Activated CD4-positive, alpha-beta T cell treated with anti-CD3 and anti-CD28 coated beads for 24 hours (primary cell): ENCODE data around the gene UNC5CL.

Source experiments
- DNase-seq, 2 donors: peaks; one replicate each; pipeline ENCODE4 v3.0.0-alpha.2; 2020; ENCODE audit warnings: low read depth in 2 of 2

UNC5CL gene

DNA sequence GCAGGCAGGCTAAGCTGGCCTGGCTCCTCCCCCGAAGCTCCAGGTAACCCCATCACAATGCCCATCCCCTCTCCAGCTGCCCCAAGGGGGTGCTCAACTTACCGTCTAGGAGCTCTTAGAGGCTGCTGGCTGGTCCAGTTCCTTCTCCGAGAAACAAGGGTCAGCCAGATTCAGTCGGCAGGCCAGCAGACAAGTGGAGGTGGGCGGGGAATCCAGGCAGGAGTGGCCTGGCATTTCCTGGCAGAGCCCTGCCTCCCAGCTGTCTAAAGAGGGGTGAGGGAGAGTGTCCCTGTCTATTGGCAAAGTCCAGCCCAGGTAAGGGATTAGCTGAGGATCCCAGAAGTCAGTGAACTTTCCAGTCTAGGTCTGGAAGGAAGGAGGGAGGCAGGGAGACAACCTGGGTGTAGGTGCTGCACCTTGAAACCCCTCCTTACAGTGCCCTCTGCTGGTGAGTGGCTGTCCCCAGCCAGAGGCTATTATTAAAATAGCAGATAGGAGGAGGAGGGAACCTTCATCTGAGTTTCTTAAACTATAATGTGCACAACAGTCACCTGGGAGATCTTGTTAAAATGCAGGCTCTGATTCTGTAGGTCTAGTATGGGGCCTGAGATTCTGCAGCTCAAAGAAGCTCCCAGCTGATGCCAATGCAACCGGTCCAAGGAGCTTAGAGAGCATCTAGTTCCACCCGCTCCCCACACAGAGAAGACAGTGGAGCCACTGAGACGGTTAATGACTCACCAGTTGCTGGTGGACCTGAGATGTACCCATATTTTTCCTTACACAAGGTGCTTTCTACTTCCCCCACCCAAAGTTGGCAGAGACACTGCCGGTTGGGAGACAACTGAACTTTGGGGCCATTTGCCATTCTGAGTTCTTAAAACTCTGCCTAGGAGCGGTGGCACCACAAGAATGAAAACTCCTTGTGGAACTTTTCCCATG, at the start of gene UNC5CL:
UNC5CL (minus strand) TSS at position 162 of the 939 bp plus-strand sequence. CDS start 4,147 bp downstream, outside the sequence.
- DNase-seq: peak; percentile 28 to 37

GRCh38 chr6:41088451-41088850, 49.4 kb upstream of the UNC5CL start:
- no peak for DNase-seq

DNA sequence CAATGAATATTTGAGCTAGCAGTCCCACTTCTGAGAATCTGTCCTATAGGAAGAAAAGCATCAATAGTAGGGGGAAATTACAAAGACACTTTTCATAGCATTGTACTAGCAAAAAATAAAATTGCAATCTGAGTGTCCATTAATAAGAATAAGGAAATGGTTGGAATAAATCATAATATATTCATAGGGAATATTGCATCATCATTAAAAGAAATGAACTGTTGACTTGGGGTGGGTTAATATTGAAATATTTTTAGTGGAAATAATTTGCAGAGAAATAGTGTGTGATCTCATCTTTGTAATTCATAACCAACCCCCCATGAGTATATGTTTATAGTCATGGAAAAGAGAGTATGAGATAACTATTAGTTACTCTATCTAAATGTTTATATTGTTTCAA, 46.2 kb upstream of the UNC5CL start:
- no peak for DNase-seq

DNA sequence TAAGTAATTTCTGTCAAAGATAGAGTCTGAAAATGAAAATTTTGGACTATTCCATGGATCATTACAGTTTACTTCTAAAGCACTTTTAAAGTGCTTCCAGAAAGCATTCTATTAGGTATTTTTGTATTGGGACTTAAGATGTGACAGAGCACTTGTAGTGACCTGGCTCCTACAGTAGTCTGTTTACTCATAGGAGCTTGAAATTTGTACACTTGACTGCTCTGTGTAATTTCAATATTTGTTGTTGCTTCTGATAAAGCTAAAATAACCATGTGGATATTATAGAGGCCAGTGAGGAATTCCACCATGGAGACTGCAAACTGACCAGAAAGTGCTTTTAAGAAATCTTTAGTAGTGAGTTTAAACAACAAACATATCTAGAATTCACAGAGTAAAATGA, 44.1 kb upstream of the UNC5CL start:
- DNase-seq: no peak

DNA sequence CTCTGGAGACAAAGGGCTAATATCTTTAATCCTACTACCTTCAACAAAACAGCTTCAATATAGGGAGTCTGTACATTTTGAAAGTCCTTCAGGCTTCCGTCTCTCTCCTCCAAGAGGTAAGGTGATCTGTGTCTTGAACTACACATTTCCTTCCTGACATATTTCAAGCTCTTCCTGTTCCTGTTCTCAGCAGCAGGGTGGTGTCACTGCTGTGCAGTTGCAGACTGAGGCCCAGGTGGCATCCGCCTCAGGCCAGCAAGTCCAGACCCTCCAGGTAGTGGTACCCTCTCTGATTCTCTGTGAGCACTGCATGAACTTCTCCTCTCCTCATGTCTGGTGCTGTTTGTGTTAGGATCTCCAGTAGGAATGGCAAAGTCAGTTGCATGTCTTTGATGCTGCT, 41.6 kb upstream of the UNC5CL start:
- DNase-seq: no peak

GRCh38 chr6:41079080-41079479, 40.1 kb upstream of the UNC5CL start:
- no peak for DNase-seq

DNA sequence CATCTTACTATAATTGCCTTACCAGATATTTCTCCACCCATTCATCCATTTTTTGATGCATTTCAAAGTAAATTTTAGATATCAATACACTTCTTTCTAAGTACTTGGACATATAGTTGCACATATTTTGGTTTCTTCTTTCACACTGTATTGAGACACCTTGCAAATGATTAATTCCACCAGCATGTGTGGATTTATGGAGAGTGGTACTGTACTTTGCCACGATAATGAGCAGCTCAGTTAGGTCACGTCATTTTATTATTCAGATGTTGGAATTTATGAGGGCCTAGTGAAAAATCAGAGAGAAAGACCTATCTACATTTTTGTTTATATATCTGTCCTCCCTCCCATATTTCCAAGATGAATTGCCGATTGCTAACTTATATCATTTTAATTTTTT, 39.1 kb upstream of the UNC5CL start:
- DNase-seq: no peak

- DNase-seq: no peak
These were observed 38.5 kb upstream of the UNC5CL start for GRCh38 chr6:41077536-41077935.

DNA sequence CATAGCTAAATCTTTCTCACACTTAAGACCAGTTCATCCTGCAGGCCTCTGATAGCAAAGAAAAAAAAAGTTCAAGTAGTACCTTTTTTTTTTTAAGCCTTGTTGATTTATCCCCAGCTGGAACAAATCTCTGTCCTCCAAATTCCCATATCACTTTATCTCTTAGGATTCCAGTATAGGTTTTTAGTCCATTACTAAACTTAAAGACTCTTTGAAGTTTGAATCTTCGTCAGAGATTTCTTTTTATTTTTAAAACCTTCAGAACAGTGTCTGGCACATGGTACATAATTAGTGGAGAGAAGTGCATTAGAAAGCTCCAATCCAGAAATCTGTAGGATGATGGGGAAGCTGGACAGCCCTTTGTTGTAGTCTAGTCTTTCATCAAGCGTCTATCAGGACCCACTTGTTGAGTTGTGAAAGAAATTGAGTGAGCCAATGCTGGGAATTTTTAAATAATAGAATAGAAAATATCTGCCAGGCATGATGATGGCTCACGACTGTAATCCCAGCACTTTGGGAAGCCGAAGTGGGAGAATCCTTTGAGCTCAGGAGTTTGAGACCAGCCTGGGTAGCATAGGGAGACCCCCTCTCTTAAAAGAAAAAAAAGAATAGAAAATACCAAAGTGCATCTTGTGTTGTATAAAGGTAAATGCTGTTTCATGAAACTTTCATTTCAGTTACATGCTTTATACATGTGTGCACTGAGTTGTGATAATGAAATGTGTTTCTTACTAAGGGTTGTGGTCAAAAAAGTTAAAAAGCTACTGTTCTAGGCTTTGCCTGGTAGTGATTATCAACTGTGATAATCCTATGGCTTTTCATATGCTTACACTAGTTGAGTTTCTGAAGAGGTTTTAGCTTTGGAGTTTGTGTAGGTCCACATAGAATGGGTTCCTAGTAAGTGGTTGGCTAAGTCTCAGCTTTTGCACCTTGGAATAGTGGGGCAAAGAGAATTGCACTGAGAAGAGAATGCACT, 36.9 kb upstream of the UNC5CL start:
- no peak for DNase-seq

DNA sequence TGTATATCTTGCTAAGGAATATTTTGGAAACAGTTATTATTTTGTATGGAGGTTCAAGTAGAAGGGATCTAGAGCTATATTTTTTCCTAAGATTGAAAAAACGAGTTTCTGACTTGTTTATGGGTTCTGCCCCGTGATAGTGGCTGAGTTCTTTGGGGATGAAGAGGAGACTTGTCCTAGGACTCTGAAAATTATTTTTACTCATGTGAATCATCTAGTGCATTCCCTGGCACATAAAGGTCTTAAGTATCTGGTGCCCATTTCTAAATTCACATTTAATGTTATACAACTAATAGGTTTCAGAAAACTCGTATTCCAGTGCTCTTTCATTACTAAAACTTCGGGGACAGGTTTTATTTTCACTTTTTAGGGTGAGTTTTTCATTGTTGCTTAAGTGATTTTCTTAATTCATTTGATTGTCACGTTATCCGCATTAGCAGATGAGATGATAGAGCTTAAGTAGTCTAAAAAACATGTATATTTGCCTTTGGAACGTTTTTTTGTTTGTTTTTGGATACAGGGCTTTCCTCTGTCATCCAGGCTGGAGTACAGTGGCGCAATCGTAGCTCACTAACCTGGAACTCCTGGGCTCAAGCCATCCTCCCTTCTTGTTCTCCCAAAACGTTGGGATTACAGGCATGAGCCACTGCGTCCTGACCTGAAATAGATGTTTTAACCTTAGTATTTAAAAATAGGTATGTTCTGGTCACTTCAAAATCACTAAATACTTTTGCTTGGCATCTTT, 35.8 kb upstream of the UNC5CL start:
- no peak for DNase-seq

DNA sequence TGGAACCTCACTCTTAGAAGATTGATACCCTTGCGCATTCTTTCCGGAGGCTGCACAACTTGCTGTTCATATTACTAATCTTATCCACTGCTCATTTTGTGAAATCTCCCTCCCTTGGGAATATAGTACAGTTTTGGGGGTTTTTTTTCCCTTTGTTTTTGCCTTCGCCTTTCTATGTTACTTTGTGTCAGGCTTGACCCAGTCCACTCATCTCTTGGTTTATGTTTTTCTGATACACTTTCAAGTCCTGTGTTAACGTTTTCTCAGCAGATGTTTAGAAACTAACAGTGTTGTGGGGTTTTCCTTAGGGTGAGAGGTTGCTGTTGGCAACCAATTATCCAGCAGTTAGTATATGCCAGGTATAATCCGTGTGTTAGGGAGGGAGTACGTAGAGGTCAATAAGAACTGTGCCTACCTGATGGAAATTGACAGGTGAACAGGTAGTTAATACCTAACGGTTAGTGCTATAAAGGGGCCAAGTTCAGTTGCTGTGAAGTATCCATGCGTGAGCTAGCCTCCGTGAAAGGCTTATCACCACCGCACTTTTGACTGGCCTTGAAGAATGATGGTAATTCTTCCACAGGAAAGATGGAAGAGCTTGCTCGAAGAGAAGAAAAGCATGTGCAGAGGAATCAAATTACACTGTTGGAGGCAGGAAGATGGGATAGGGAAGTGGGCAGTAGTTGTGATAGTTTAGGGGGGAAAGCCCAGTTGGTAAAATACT, 35.1 kb upstream of the UNC5CL start:
- no peak for DNase-seq

DNA sequence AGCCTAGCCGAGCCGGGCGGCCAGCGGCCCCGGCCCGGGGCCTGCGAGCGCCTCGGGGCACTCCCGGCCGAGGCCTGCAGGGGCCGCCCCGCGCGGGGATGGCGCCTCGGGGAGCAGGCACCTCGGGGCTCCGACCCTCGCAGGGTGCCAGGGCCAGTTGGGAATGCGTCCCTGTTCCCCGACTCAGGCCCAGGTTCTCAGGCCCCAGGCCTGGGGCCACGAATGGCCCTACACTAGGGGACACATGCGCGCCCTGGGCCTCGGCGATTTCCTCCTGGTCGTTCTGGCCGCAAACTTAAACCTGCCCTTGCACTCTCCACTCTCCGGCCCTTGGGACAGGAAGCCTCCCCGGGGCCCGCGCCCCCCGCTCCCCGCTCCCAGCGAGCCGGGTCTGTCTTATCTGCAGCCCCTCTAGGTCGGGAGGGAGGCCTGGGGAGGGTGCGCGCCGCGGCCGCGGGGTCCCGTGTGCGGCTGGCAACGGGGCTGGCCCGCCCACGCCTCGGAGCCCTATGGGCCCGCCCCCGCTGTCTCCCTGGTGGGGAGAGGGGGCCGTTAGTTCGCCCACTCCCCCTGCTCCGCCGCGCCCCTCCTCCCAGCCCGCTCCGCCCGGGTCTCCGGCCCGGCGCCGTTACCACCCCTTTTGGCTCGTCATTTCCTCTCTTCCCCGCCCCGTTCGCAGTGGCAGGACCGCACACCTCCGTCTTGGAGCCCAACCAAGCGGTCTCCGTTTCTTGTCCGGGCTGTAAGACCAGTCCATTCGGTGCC, 34.4 kb upstream of the UNC5CL start:
- peak; percentile 61 to 72 for DNase-seq

GRCh38 chr6:41072836-41073202, 33.8 kb upstream of the UNC5CL start, which contains the start of gene NFYA:
Gene NFYA (plus strand): TSS chr6:41072974. CDS start chr6:41079090, 6,116 bp downstream.
- DNase-seq: peak in 1 of 2 donors; percentile 99

DNA sequence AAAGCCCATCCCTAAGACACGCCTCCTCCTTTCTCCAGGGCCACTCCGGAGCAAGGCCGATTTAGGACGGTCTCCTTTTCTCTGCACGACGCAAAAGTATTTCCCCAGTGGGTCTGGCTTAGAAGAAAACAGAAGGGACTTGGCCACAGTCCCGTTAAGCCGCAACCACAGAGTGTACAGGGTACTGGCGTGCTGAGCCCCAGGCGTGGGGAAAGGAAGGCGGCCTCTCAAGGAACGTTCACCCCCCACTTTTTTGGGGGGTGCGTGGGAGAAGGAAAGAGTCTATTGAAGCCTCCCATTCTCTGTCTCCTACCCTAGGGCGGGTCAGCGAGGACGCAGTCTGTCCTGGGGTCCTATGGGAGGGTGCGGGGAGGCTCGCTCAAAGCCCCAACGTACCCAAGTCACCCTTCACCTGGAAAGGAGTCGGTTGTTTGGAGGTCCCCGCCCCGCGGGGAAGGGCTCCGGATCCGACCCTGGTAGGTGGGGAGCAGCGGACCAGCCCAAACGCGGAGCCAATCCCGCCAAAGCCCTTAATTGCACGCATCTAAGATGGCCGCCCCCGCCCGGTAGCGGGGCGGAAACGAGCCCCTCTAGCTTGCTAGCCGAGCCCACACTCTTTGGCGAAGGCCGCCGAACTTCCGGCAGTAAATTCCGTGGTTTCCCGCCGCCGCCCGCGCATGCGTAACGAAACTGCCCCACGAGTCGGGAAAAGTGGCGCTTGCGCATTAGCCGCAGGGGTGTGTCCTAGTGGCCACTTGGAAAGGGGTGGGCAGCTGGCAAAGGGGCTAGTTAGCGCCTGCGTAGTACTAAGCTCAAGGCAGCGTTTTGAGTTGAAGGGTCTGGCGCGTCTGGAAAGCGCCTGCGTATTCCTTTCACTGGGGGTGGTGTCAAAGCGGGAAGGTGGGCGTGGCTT, 33.2 kb upstream of the UNC5CL start, which contains the start of gene OARD1:
OARD1 (minus strand) TSS at position 434 of the 913 bp plus-strand sequence. CDS start 722 bp downstream, outside the sequence.
- DNase-seq: peak; percentile 99 to 100

DNA sequence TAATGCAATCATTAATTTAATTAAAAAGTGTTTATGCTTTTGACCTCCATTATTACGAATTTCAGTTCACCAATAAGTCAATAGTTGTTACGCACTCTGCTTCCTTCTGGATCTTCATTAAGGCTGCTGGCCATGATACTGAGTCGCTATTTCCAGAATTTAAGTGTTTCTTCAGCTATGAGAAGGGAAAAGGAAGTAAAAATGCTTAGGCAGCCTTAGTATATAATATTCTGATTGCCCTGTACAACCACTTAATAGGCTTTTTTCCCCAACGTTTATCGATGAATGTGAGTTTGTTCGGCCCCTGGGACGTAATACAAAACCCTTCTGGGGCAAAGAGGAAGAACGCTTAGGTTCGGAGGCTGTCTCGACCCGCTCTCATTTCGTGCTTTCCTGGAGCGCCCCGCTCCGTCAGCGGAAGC, 32.5 kb upstream of the UNC5CL start:
- peak in 1 of 2 donors; percentile 54 for DNase-seq

DNA sequence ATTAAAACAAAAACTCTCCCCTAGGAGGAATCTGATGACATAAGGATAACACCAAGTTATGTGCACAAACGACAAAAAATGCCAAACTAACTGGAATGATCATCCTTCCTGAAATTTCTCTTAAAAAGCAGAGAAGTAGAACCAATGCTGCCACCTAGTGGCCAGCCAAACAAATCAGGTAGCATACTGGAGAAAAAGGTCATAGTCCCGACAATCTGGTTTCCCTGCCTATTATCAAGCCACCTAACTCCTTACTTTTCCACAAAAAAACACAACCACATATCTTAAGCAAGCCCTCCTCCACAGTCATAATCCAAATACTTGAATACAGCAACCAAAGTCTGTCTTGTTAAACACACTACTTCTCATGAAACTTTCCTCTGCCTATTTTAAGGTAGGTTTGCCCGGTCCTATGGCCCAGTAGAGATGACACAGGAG, 27.9 kb upstream of the UNC5CL start:
- peak; percentile 48 to 52 for DNase-seq

DNA sequence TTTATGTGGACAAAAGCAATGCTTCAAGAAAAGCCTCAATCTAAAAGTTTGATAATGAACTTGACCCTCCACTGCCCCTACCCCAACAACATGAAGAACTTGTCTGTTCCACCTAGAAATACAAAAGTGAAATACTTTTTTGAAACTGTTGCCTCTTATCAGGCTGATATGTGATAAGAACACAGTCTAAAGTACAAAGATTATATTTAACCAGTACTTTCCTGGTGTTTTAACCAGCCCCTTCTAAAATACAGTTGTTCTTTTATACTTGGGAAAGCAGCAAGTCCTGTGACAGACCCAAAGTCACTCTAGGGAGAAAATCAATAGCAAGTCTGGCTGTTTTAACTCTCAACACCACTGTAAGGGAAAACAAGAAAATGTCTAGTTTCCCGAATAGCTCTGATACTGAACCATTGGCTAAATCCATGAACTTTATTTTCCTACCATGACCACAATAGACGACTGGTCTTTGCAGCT, 26.6 kb upstream of the UNC5CL start:
- DNase-seq: no peak

- DNase-seq: no peak
These were observed 25.8 kb upstream of the UNC5CL start for GRCh38 chr6:41064841-41065240.

GRCh38 chr6:41063884-41064285, 24.9 kb upstream of the UNC5CL start:
- DNase-seq: no peak
